Neural crest cell (in vitro differentiated cells): ENCODE data around the gene RORC. TPM values are rescaled to one million over a fixed set of nuclear protein-coding genes. Genes with fewer than 3 reads are reported as not detected.

Source experiments
- DNase-seq: peaks from one replicate; pipeline ENCODE4 v3.0.0; 2021; ENCODE audit warnings: low read depth, mixed read lengths, low spot score
- H3K27ac Mint-ChIP-seq: one replicate; pipeline ENCODE4 v1.8.0; 2021; ENCODE audit warnings: mild to moderate bottlenecking, mixed read lengths; ENCODE audit not compliant: unreplicated experiment
- H3K27me3 Mint-ChIP-seq: 2 replicates; pipeline ENCODE4 v1.8.0; 2021; ENCODE audit warnings: low read depth, mild to moderate bottlenecking, mixed read lengths
- H3K36me3 Mint-ChIP-seq: 2 replicates; pipeline ENCODE4 v1.8.0; 2021; ENCODE audit warnings: low read depth, mild to moderate bottlenecking, mixed read lengths
- H3K4me1 Mint-ChIP-seq: 2 replicates; pipeline ENCODE4 v1.8.0; 2021; ENCODE audit warnings: mixed read lengths
- H3K4me3 Mint-ChIP-seq: one replicate; pipeline ENCODE4 v1.8.0; 2021; ENCODE audit warnings: mild to moderate bottlenecking, mixed read lengths
- H3K9me3 Mint-ChIP-seq: 2 replicates; pipeline ENCODE4 v1.8.0; 2021; ENCODE audit warnings: mixed read lengths
- CTCF ChIP-seq: fragments of 200-600 bp; sonication (generic); conservative IDR thresholded peaks from 2 replicates; pipeline ENCODE4 v1.5.0; 2021; ENCODE audit warnings: antibody characterized with exemption, mild to moderate bottlenecking
- total RNA-seq: library from RNA; stranded (reverse); gene quantifications from 2 replicates; pipeline ENCODE4 v1.2.1, GENCODE V29; 2021

The RORC gene
- total RNA-seq, 1 donor from 2014 or later, result 0.12 TPM

- TF ChIP-seq CTCF, result no peak
- peaks cover 29% of the 10 kb centered on the region for H3K4me1 Mint-ChIP-seq
- H3K9me3 Mint-ChIP-seq, result no peaks in the 10 kb centered on the region
- peak within 1 kb of the TSS; percentile 95 for H3K27ac Mint-ChIP-seq
- peaks cover 52% of the 10 kb centered on the region for H3K27me3 Mint-ChIP-seq
- DNase-seq, result peak; percentile 66
- H3K36me3 Mint-ChIP-seq, result no peaks in the 10 kb centered on the region
- peak within 1 kb of the TSS; percentile 82 for H3K4me3 Mint-ChIP-seq
Observed at GRCh38 chr1:151839457-151840403, 8.1 kb upstream of the RORC start, which contains the start of gene C2CD4D. Gene C2CD4D, minus strand, starts transcription at chr1:151839820. Its CDS starts 831 bp downstream, at chr1:151838989.

GRCh38 chr1:151839082-151839412 lies 7.4 kb upstream of the RORC start:
- H3K4me3 Mint-ChIP-seq, result peak overlapping the region; percentile 82
- H3K9me3 Mint-ChIP-seq, result no peaks in the 10 kb centered on the region
- peaks cover 29% of the 10 kb centered on the region for H3K4me1 Mint-ChIP-seq
- H3K27ac Mint-ChIP-seq, result no peak overlapping the region
- DNase-seq, result no peak
- TF ChIP-seq CTCF, result no peak
- peaks cover 52% of the 10 kb centered on the region for H3K27me3 Mint-ChIP-seq
- no peaks in the 10 kb centered on the region for H3K36me3 Mint-ChIP-seq

- Mint-ChIP-seq H3K27me3 (peaks cover 52% of the 10 kb centered on the region), H3K27ac (no peak overlapping the region), H3K9me3 (no peaks in the 10 kb centered on the region), H3K4me3 (peak overlapping the region; percentile 82), H3K36me3 (no peaks in the 10 kb centered on the region), H3K4me1 (peaks cover 33% of the 10 kb centered on the region)
- no peak for DNase-seq
- no peak for TF ChIP-seq CTCF
Observed at GRCh38 chr1:151838222-151839081, 6.8 kb upstream of the RORC start.

- Mint-ChIP-seq H3K27ac (no peak overlapping the region), H3K9me3 (no peaks in the 10 kb centered on the region), H3K36me3 (no peaks in the 10 kb centered on the region), H3K4me3 (peak overlapping the region; percentile 87), H3K27me3 (peaks cover 52% of the 10 kb centered on the region), H3K4me1 (peaks cover 34% of the 10 kb centered on the region)
- DNase-seq, result no peak
- no peak for TF ChIP-seq CTCF
Observed at GRCh38 chr1:151837884-151838221, 6.3 kb upstream of the RORC start.

- TF ChIP-seq CTCF, result no peak
- peaks cover 52% of the 10 kb centered on the region for H3K27me3 Mint-ChIP-seq
- H3K4me3 Mint-ChIP-seq, result peak overlapping the region; percentile 87
- H3K4me1 Mint-ChIP-seq, result peaks cover 34% of the 10 kb centered on the region
- H3K36me3 Mint-ChIP-seq, result no peaks in the 10 kb centered on the region
- H3K9me3 Mint-ChIP-seq, result no peaks in the 10 kb centered on the region
- H3K27ac Mint-ChIP-seq, result no peak overlapping the region
- no peak for DNase-seq
Observed at GRCh38 chr1:151837197-151837596, 5.6 kb upstream of the RORC start.
